Activated CD8-positive, alpha-beta T cell treated with anti-CD3 and anti-CD28 coated beads for 36 hours (primary cell): Measurements from ENCODE around the gene MAPKAPK5. TPM values are rescaled to one million over a fixed set of nuclear protein-coding genes. Genes with fewer than 3 reads are reported as not detected.
A peak's percentile ranks its signal among the peaks of the same experiment; 100 is the strongest.

Experiments used
- ATAC-seq: fragments of 200-7000 bp; cut with Tn5 transposase; one replicate; pipeline ENCODE4 v1.10.0; 2021; ENCODE audit warnings: mild to moderate bottlenecking, moderate library complexity
- CTCF ChIA-PET: fragments of 350-600 bp; sonication (Branson Sonifier 250); formaldehyde crosslinking; loops from one replicate; lab custom pipeline; 2021; ENCODE audit warnings: antibody characterized with exemption; lab: Charles Lee
- POLR2A ChIA-PET: fragments of 350-600 bp; sonication (Branson Sonifier 250); formaldehyde crosslinking; loops from one replicate; lab custom pipeline; 2021; ENCODE audit warnings: antibody characterized with exemption; lab: Charles Lee
- DNase-seq: peaks from one replicate; pipeline ENCODE4 v3.0.0-alpha.2; 2020
- H3K27ac Mint-ChIP-seq: one replicate; pipeline ENCODE4 v1.8.0; 2021; ENCODE audit warnings: mild to moderate bottlenecking, mixed read lengths
- H3K27me3 Mint-ChIP-seq: one replicate; pipeline ENCODE4 v1.8.0; 2021; ENCODE audit warnings: mixed read lengths
- H3K36me3 Mint-ChIP-seq: one replicate; pipeline ENCODE4 v1.8.0; 2021; ENCODE audit warnings: low read depth, mixed read lengths
- H3K4me1 Mint-ChIP-seq: one replicate; pipeline ENCODE4 v1.8.0; 2021; ENCODE audit warnings: low read depth, mixed read lengths
- H3K4me3 Mint-ChIP-seq: one replicate; pipeline ENCODE4 v1.8.0; 2021; ENCODE audit warnings: mild to moderate bottlenecking, moderate library complexity, mixed read lengths
- H3K9me3 Mint-ChIP-seq: one replicate; pipeline ENCODE4 v1.8.0; 2021; ENCODE audit warnings: mixed read lengths
- CTCF ChIP-seq: fragments of 200-600 bp; IDR thresholded peaks from one replicate; pipeline ENCODE4 v1.8.0; 2022; ENCODE audit warnings: antibody characterized with exemption, mild to moderate bottlenecking
- intact Hi-C: fragments of 100-400 bp; cut with micrococcal nuclease; formaldehyde crosslinking; loops from one replicate; pipeline ENCODE4 v1.10.0; 2022
- total RNA-seq, 2 experiments: library from RNA; stranded (reverse); gene quantifications; one replicate each; pipeline ENCODE4 v1.2.3, GENCODE V29; 2021

Gene MAPKAPK5
- total RNA-seq, 2 experiments from 2014 or later: 54.3 to 64.2 TPM

- H3K4me3 Mint-ChIP-seq: no peak overlapping the region
- ChIA-PET POLR2A (no interaction called here), CTCF (interaction anchor here (5.8 kb wide), 1 partner anchor 10 kb away, joined by 26 read pairs; no protein-coding TSS in a partner anchor)
Measured at GRCh38 chr12:111803038-111803626, 38.9 kb upstream of the MAPKAPK5 start.

GRCh38 chr12:111803851-111804250 lies 38.2 kb upstream of the MAPKAPK5 start:
- no peak for ATAC-seq
- TF ChIP-seq CTCF: no peak
- Mint-ChIP-seq H3K27me3 (no peaks in the 10 kb centered on the region), H3K4me1 (no peaks in the 10 kb centered on the region), H3K36me3 (no peaks in the 10 kb centered on the region), H3K9me3 (no peaks in the 10 kb centered on the region), H3K4me3 (no peak overlapping the region), H3K27ac (no peak overlapping the region)
- CTCF ChIA-PET: interaction anchor here (1.9 kb wide), 1 partner anchor 9 kb away, joined by 8 read pairs; no protein-coding TSS in a partner anchor
- intact Hi-C loops: no loop called here
- DNase-seq: no peak
- POLR2A ChIA-PET: no interaction called here

More at GRCh38 chr12:111803038-111803626, 38.9 kb upstream of the MAPKAPK5 start:
- no peaks in the 10 kb centered on the region for H3K27me3 Mint-ChIP-seq
- H3K4me1 Mint-ChIP-seq: no peaks in the 10 kb centered on the region
- ATAC-seq (no peak), DNase-seq (no peak)
- intact Hi-C loops: no loop called here
- no peak overlapping the region for H3K27ac Mint-ChIP-seq
- H3K36me3 Mint-ChIP-seq: no peaks in the 10 kb centered on the region
- no peak for TF ChIP-seq CTCF
- H3K9me3 Mint-ChIP-seq: no peaks in the 10 kb centered on the region

GRCh38 chr12:111806304-111806703 lies 35.7 kb upstream of the MAPKAPK5 start:
- DNase-seq: no peak
- TF ChIP-seq CTCF: no peak
- intact Hi-C loops: no loop called here
- ChIA-PET POLR2A (no interaction called here), CTCF (no interaction called here)
- Mint-ChIP-seq H3K27me3 (no peaks in the 10 kb centered on the region), H3K9me3 (no peaks in the 10 kb centered on the region), H3K4me1 (no peaks in the 10 kb centered on the region), H3K4me3 (no peak overlapping the region), H3K27ac (no peak overlapping the region), H3K36me3 (no peaks in the 10 kb centered on the region)
- no peak for ATAC-seq

GRCh38 chr12:111807232-111807631 lies 34.8 kb upstream of the MAPKAPK5 start:
- DNase-seq (no peak), ATAC-seq (no peak)
- TF ChIP-seq CTCF: no peak
- H3K36me3 Mint-ChIP-seq: no peaks in the 10 kb centered on the region
- H3K27ac Mint-ChIP-seq: no peak overlapping the region
- POLR2A ChIA-PET: no interaction called here
- no peak overlapping the region for H3K4me3 Mint-ChIP-seq
- intact Hi-C loops: no loop called here
- CTCF ChIA-PET: no interaction called here
- no peaks in the 10 kb centered on the region for H3K4me1 Mint-ChIP-seq
- no peaks in the 10 kb centered on the region for H3K9me3 Mint-ChIP-seq
- no peaks in the 10 kb centered on the region for H3K27me3 Mint-ChIP-seq

GRCh38 chr12:111812881-111813741 lies 28.9 kb upstream of the MAPKAPK5 start:
- Mint-ChIP-seq H3K4me1 (peaks cover 10% of the 10 kb centered on the region), H3K27me3 (no peaks in the 10 kb centered on the region), H3K4me3 (no peak overlapping the region), H3K36me3 (no peaks in the 10 kb centered on the region), H3K27ac (no peak overlapping the region), H3K9me3 (no peaks in the 10 kb centered on the region)
- ChIA-PET POLR2A (interaction anchor here (0.6 to 1.9 kb wide), 4 partner anchors 12 to 767 kb away, joined by 3 to 6 read pairs (median 4); partner anchors contain the start of genes ACAD10, BRAP and MAPKAPK5), CTCF (interaction anchor here (0.6 to 2.2 kb wide), 58 partner anchors 8 to 634 kb away, joined by 3 to 26 read pairs (median 4); partner anchors contain the start of genes ACAD10 and BRAP)
- intact Hi-C loops: no loop called here
- DNase-seq (peak; percentile 84), ATAC-seq (peak; percentile 99)
- peak; percentile 83 for TF ChIP-seq CTCF
